Body of pancreas (tissue), 4 donors: ENCODE results near the gene VSIG2. TPM values are rescaled to one million over a fixed set of nuclear protein-coding genes. Genes with fewer than 3 reads are reported as not detected.

ENCODE experiments used
- ATAC-seq: fragments of 150-250 bp; one replicate; pipeline ENCODE4 v1.9.1; 2016
- DNase-seq, 4 donors: peaks; one replicate each; pipeline ENCODE4 v3.0.0-alpha.2; 2019
- H3K27ac ChIP-seq, 4 donors: fragments of 200-600 bp; sonication (generic); 1 replicate in 3 of 4; 2 replicates in 1 of 4; pipeline versions ENCODE4 v1.5.1 to v1.6.1; 2016 to 2019; ENCODE audit warnings: mild to moderate bottlenecking in 1 of 4, mixed read lengths in 1 of 4, moderate library complexity in 1 of 4
- H3K27me3 ChIP-seq, 2 donors: fragments of 200-600 bp; sonication (generic); one replicate each; pipeline ENCODE4 v1.6.0; 2016; ENCODE audit warnings: mild to moderate bottlenecking in 1 of 2
- H3K36me3 ChIP-seq, 2 donors: fragments of 200-600 bp; sonication (generic); replicated peaks in 1 of 2; 2 replicates each; pipeline ENCODE4 v1.5.1; 2016; ENCODE audit warnings: low read depth in 2 of 2; ENCODE audit not compliant: insufficient read depth in 1 of 2
- H3K4me1 ChIP-seq: fragments of 200-600 bp; sonication (generic); one replicate; pipeline ENCODE4 v1.6.0; 2016
- H3K4me3 ChIP-seq, 2 donors: fragments of 200-600 bp; sonication (generic); 1 replicate in 1 of 2; 2 replicates in 1 of 2; pipeline ENCODE4 v1.5.1; 2016 to 2019
- H3K9me3 ChIP-seq, 3 donors: fragments of 200-600 bp; sonication (generic); 1 replicate in 2 of 3; 2 replicates in 1 of 3; pipeline ENCODE4 v1.5.1; 2016
- POLR2A ChIP-seq, 3 donors: fragments of 450-650 bp; IDR thresholded peaks; one replicate each; pipeline ENCODE4 v1.6.1; 2016; ENCODE audit warnings: antibody characterized with exemption in 3 of 3, mild to moderate bottlenecking in 2 of 3
- WGBS, 2 donors: methylation state at CpG; one replicate each; pipeline ENCODE4 v1.1.5; 2017; 5-methylcytosine and 5-hydroxymethylcytosine counted together
- intact Hi-C: fragments of 100-400 bp; cut with DNase I; formaldehyde crosslinking; loops from one replicate; pipeline ENCODE4 v1.15.1; 2023
- total RNA-seq, 2 donors: library from RNA; depleted of rRNA; stranded (reverse); fragments of >200 nt; gene quantifications; one replicate each; pipeline ENCODE4 v1.1.0, GENCODE V29; 2016
- TF ChIP-seq, protein P1 (sequence below), 7 experiments: fragments of 450-650 bp in 4 of 7; fragments of 200-600 bp in 3 of 7; sonication (generic) in 3 of 7; IDR thresholded peaks; one replicate each; pipeline ENCODE4 v1.5.1; 2016 to 2019; ENCODE audit warnings: antibody characterized with exemption in 7 of 7

Gene VSIG2
- total RNA-seq, 2 donors from 2014 or later = 7.0 TPM; not detected in 1

DNA sequence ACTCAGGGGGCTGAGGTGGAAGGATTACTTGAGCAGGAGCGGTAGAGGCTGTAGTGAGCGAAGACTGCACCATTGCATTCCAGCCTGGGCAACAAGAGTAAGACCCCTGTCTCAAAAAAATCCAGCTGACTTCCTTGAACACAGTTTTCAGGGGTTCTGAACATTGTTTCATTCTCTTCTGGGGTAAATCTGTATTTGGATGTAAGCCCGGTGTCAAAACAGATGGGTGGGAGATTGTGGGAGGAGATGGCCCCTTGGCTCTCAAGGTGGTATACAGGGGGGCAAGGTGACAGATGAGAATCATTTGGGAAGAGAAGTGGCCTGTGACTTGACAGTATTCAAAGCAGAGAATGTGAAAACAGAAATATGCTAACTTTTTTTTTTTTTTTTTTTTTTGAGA is 5.3 kb upstream of the VSIG2 start:
- Histone ChIP-seq H3K9me3 (no peaks in the 10 kb centered on the region), H3K4me1 (peaks cover 32% of the 10 kb centered on the region), H3K27ac (no peak overlapping the region), H3K4me3 (no peak overlapping the region), H3K36me3 (no peaks in the 10 kb centered on the region), H3K27me3 (peaks cover 0 to 21% of the 10 kb centered on the region in 2 donors)
- ATAC-seq (no peak), DNase-seq (no peak)
- no peak for TF ChIP-seq POLR2A (IDR thresholded peaks at IDR 0.05)
- TF ChIP-seq, protein P1, sequence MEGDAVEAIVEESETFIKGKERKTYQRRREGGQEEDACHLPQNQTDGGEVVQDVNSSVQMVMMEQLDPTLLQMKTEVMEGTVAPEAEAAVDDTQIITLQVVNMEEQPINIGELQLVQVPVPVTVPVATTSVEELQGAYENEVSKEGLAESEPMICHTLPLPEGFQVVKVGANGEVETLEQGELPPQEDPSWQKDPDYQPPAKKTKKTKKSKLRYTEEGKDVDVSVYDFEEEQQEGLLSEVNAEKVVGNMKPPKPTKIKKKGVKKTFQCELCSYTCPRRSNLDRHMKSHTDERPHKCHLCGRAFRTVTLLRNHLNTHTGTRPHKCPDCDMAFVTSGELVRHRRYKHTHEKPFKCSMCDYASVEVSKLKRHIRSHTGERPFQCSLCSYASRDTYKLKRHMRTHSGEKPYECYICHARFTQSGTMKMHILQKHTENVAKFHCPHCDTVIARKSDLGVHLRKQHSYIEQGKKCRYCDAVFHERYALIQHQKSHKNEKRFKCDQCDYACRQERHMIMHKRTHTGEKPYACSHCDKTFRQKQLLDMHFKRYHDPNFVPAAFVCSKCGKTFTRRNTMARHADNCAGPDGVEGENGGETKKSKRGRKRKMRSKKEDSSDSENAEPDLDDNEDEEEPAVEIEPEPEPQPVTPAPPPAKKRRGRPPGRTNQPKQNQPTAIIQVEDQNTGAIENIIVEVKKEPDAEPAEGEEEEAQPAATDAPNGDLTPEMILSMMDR (IDR thresholded peaks at IDR 0.05) = no peak
- intact Hi-C loops = no loop called here
- WGBS, 2 donors = 55 to 66% methylated on average over 3 of the region's 3 CpGs

DNA sequence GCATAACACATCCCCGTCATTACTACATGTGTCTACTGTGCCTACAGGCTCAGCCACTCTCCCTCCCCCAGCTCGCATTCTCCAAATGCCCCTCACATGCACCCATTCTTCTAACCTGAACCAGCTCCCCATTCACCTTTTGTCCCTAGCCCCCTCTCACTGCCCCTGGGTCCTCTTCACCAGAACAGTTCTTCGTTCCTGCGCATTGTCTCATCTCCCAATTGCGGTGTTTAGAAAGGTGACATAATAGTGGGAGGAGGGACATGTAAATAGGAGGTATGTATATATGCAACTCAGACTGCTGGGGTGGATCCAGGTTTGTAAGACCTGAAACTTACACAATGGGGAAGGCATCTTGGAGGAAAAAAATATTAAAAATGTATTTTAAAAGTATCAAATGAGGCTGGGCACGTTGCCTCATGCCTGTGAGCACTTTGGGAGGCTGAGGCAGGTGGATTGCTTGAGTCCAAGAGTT is 4.7 kb upstream of the VSIG2 start:
- Histone ChIP-seq H3K36me3 (no peaks in the 10 kb centered on the region), H3K4me1 (peaks cover 27% of the 10 kb centered on the region), H3K4me3 (no peak overlapping the region), H3K27ac (no peak overlapping the region), H3K27me3 (peaks cover 0 to 16% of the 10 kb centered on the region in 2 donors), H3K9me3 (no peaks in the 10 kb centered on the region)
- ATAC-seq (no peak), DNase-seq (no peak)
- no peak for TF ChIP-seq POLR2A (IDR thresholded peaks at IDR 0.05)
- TF ChIP-seq, protein P1 (IDR thresholded peaks at IDR 0.05) = no peak
- intact Hi-C loops = no loop called here
- 49 to 52% methylated on average over 6 of the region's 6 CpGs for WGBS, 2 donors

DNA sequence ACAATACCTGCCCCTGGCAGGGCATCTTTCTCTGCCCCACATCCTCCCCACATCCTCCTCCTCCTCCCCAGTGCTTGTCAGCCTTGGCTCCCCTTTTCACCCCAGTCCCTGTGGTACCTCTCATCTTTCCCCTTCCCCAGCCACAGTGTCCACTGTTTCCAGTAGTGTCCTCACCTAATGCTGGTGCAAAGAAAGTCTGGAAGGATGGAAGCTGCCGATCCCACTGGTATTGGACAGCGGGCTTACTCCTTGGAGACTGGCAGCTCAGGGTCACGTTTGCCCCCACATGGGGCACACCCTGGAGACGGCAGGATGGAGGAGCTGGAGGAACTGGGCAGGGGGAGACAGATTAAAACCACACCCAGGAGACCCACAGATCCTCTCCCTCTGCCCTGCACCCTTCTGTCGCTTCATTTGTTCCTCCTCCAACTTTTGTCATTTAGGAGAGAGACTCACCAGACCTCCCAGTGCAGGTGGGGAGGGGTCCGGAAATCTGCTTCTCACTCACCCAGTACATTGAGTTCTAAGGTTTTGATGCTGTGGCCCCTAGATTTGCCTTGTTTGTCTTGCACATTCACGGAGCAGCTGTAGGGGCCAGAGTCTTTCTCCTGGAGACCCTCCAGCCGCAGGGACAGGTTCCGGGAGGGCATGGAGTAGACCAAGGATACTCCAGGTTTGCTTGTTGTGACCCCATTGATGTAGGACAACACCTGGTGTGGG is 4.1 kb upstream of the VSIG2 start:
- intact Hi-C loops = no loop called here
- H3K4me1 ChIP-seq = peaks cover 22% of the 10 kb centered on the region

DNA sequence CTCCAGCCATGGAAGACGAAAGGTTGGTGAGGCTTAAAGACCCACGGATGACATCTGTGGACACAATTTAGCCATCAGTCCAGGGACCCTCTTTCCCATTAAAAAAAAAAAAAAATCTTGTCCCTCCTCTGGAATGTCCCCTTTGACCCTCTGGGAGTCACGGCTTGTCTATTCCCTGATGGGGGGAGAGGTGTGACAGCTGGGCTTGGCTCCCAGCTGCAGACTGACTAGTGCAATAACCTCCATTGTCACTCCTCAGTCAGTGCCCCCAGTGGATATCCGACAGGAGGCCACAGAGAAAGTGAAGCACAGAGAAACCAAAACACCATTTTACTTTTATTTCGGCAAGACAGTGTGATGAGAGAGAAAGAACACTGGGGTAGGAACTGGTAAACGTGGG is 2.7 kb upstream of the VSIG2 start:
- WGBS, 2 donors = 76 to 79% methylated on average over 6 of the region's 6 CpGs
- ATAC-seq (no peak), DNase-seq (no peak)
- H3K27ac ChIP-seq = no peak overlapping the region
- no peaks in the 10 kb centered on the region for H3K9me3 ChIP-seq
- TF ChIP-seq POLR2A (IDR thresholded peaks at IDR 0.05) = no peak
- no peaks in the 10 kb centered on the region for H3K27me3 ChIP-seq
- H3K4me1 ChIP-seq = peaks cover 17% of the 10 kb centered on the region
- intact Hi-C loops = no loop called here
- no peak overlapping the region for H3K4me3 ChIP-seq
- H3K36me3 ChIP-seq = no peaks in the 10 kb centered on the region

More for the DNA sequence above, 4.1 kb upstream of the VSIG2 start:
- Histone ChIP-seq H3K36me3 (no peaks in the 10 kb centered on the region), H3K9me3 (no peaks in the 10 kb centered on the region), H3K27ac (no peak overlapping the region), H3K27me3 (peaks cover 0 to 10% of the 10 kb centered on the region in 2 donors), H3K4me3 (no peak overlapping the region)
- 38 to 51% methylated on average over 7 to 9 of the region's 9 CpGs for WGBS, 2 donors
- TF ChIP-seq, protein P1 (IDR thresholded peaks at IDR 0.05) = no peak
- no peak for TF ChIP-seq POLR2A (IDR thresholded peaks at IDR 0.05)
- DNase-seq (no peak), ATAC-seq (no peak)

DNA sequence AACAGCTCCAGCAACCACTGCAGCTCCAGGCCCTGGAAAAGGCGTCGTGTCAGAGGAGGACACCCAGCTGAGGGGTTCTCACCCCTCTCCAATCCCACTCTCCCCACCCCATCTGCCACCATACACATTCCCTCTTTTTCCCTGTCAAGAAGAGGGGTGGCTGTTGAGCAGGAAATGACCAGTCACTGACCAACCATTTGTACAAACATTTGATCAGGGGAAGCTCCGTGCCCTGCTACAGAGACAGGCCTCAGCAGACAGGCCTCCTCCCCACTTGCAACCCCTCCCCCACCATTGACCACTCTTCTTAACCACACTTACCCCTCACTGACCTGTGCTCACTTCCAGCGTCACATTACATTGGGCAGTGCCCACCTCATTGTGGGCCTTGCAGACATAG is 2.3 kb upstream of the VSIG2 start:
- no peak overlapping the region for H3K27ac ChIP-seq

More for the DNA sequence above, 2.3 kb upstream of the VSIG2 start:
- TF ChIP-seq, protein P1 (IDR thresholded peaks at IDR 0.05) = no peak
- TF ChIP-seq POLR2A (IDR thresholded peaks at IDR 0.05) = no peak
- Histone ChIP-seq H3K4me1 (peaks cover 14% of the 10 kb centered on the region), H3K4me3 (no peak overlapping the region), H3K36me3 (no peaks in the 10 kb centered on the region), H3K9me3 (no peaks in the 10 kb centered on the region), H3K27me3 (no peaks in the 10 kb centered on the region)
- 66 to 81% methylated on average over 4 of the region's 4 CpGs for WGBS, 2 donors
- DNase-seq = no peak
- intact Hi-C loops = no loop called here
- no peak for ATAC-seq
